ENCODE results near the gene MGAT5B.

DNA sequence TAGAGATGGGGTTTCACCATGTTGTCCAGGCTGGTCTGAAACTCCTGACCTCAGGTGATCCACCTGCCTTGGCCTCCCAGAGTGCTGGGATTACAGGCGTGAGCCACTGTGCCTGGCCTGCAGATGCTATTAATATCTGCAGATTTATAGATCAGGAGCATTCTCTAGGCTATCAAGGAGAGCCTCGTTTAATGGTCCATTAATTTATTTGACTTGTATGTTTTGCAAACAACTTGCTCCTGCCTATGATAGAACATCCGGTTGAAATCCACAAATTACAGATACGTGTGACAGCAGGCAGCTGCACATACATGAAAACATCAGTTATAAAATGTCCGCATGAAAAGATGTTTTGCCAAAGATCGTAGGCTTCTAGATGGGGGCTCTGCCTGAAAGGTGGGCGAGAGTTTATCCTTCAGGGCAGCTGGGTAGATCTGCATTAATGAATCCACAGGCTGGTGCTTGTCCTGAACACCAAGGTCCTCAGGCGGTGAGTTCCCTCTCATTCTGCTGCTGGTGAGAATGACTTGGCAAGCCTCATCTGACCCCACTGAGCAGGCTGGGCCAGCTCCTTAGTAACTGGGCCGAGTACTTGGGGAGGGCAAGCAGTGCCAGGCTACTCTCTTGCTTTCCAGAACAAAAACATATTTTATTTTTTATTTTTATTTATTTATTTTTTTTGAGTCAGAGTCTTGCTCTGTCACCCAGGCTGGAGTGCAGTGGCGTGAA lies 37.1 kb upstream of the MGAT5B start:
- TF ChIP-seq, protein P1, sequence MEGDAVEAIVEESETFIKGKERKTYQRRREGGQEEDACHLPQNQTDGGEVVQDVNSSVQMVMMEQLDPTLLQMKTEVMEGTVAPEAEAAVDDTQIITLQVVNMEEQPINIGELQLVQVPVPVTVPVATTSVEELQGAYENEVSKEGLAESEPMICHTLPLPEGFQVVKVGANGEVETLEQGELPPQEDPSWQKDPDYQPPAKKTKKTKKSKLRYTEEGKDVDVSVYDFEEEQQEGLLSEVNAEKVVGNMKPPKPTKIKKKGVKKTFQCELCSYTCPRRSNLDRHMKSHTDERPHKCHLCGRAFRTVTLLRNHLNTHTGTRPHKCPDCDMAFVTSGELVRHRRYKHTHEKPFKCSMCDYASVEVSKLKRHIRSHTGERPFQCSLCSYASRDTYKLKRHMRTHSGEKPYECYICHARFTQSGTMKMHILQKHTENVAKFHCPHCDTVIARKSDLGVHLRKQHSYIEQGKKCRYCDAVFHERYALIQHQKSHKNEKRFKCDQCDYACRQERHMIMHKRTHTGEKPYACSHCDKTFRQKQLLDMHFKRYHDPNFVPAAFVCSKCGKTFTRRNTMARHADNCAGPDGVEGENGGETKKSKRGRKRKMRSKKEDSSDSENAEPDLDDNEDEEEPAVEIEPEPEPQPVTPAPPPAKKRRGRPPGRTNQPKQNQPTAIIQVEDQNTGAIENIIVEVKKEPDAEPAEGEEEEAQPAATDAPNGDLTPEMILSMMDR (IDR thresholded peaks at IDR 0.05): no peak
- no peak for TF ChIP-seq POLR2A (IDR thresholded peaks at IDR 0.05)

All from body of pancreas (tissue), 4 donors.